ENCODE data around the gene CFAP58. TPM values are rescaled to one million over a fixed set of nuclear protein-coding genes. Genes with fewer than 3 reads are reported as not detected.

Gene CFAP58
- polyA plus RNA-seq, 3 donors = 0.16 TPM; not detected in 2

GRCh38 chr10:104339469-104340110 lies 14.0 kb upstream of the CFAP58 start:
- H3K4me3 ChIP-seq (replicated peaks in 1 of 3; ENCODE audit: low read depth in 2 of 3, low read length in 3 of 3) = peak overlapping the region in 2 of 3 experiments; percentile 86 to 94
- 49% methylated on average over 6 of the region's 11 CpGs for WGBS (ENCODE audit: insufficient coverage)
- H3K9ac ChIP-seq (ENCODE audit: insufficient read depth, low read length, poor library complexity, severe bottlenecking) = peak overlapping the region; percentile 93

GRCh38 chr10:104340111-104340526 lies 13.5 kb upstream of the CFAP58 start:
- TF ChIP-seq CTCF (IDR thresholded peaks at IDR 0.05) = no peak
- H3K36me3 ChIP-seq (replicated peaks in 1 of 2; ENCODE audit: control insufficient read depth in 1 of 2, insufficient read depth in 2 of 2, low read length in 2 of 2) = no peaks in the 10 kb centered on the region
- intact Hi-C loops (cut with micrococcal nuclease) = no loop called here
- Mint-ChIP-seq H3K36me3 (peaks cover 5 to 9% of the 10 kb centered on the region in 2 donors), H3K27ac (peak overlapping the region in 1 of 7 donors; percentile 100), H3K4me1 (peaks cover 36% of the 10 kb centered on the region), H3K9me3 (peaks cover 0 to 1% (median 0%) of the 10 kb centered on the region in 7 donors), H3K4me3 (no peak overlapping the region), H3K27me3 (ENCODE audit: low read depth in 3 of 3) (peaks cover 2 to 9% (median 4%) of the 10 kb centered on the region in 3 donors)
- peaks cover 31% of the 10 kb centered on the region for H4K20me1 ChIP-seq (ENCODE audit: insufficient read depth, low read length)
- no peak overlapping the region for H3K9ac ChIP-seq (ENCODE audit: insufficient read depth, low read length, poor library complexity, severe bottlenecking)
- no peak overlapping the region for H3K27ac ChIP-seq (ENCODE audit: low read depth in 1 of 2, low read length in 2 of 2)
- DNase-seq = no peak
- H3K9me3 ChIP-seq (replicated peaks in 1 of 2; ENCODE audit: control insufficient read depth in 1 of 2, insufficient read depth in 1 of 2, low read length in 2 of 2) = no peaks in the 10 kb centered on the region
- H3K4me1 ChIP-seq (ENCODE audit: control insufficient read depth in 1 of 2, insufficient read depth in 2 of 2, low read length in 2 of 2) = peaks cover 32 to 38% of the 10 kb centered on the region in 2 donors
- H2AFZ ChIP-seq (ENCODE audit: insufficient read depth, low read depth, low read length, poor library complexity, severe bottlenecking) = no peak overlapping the region
- H3K79me2 ChIP-seq (ENCODE audit: insufficient read depth, low read length) = peaks cover 47% of the 10 kb centered on the region
- WGBS (ENCODE audit: insufficient coverage) = 38% methylated on average over 3 of the region's 4 CpGs
- no peak overlapping the region for H3K4me3 ChIP-seq (replicated peaks in 1 of 3; ENCODE audit: low read depth in 2 of 3, low read length in 3 of 3)
- no peaks in the 10 kb centered on the region for H3K27me3 ChIP-seq (ENCODE audit: control insufficient read depth in 2 of 2, insufficient read depth in 2 of 2, low read length in 2 of 2)
- H3K4me2 ChIP-seq (replicated peaks; ENCODE audit: extremely low read depth, low read length, poor library complexity, severe bottlenecking) = no peak overlapping the region

More at GRCh38 chr10:104339469-104340110, 14.0 kb upstream of the CFAP58 start:
- Histone ChIP-seq H3K4me1 (ENCODE audit: control insufficient read depth in 1 of 2, insufficient read depth in 2 of 2, low read length in 2 of 2) (peaks cover 37 to 43% of the 10 kb centered on the region in 2 donors), H3K79me2 (ENCODE audit: insufficient read depth, low read length) (peaks cover 52% of the 10 kb centered on the region), H3K4me2 (replicated peaks; ENCODE audit: extremely low read depth, low read length, poor library complexity, severe bottlenecking) (peak overlapping the region; percentile 89), H3K27me3 (ENCODE audit: control insufficient read depth in 2 of 2, insufficient read depth in 2 of 2, low read length in 2 of 2) (no peaks in the 10 kb centered on the region), H3K36me3 (replicated peaks in 1 of 2; ENCODE audit: control insufficient read depth in 1 of 2, insufficient read depth in 2 of 2, low read length in 2 of 2) (peaks cover 4 to 5% of the 10 kb centered on the region in 2 donors), H3K9me3 (replicated peaks in 1 of 2; ENCODE audit: control insufficient read depth in 1 of 2, insufficient read depth in 1 of 2, low read length in 2 of 2) (no peaks in the 10 kb centered on the region), H3K27ac (ENCODE audit: low read depth in 1 of 2, low read length in 2 of 2) (peak overlapping the region in 1 of 2 donors; percentile 98), H2AFZ (ENCODE audit: insufficient read depth, low read depth, low read length, poor library complexity, severe bottlenecking) (peak overlapping the region; percentile 77), H4K20me1 (ENCODE audit: insufficient read depth, low read length) (peaks cover 36% of the 10 kb centered on the region)
- peak in 2 of 3 donors; percentile 48 to 85 for DNase-seq
- Mint-ChIP-seq H3K4me3 (peak overlapping the region; percentile 92 to 99), H3K27me3 (ENCODE audit: low read depth in 3 of 3) (peaks cover 2 to 9% (median 4%) of the 10 kb centered on the region in 3 donors), H3K4me1 (peaks cover 41% of the 10 kb centered on the region), H3K36me3 (peaks cover 10 to 15% of the 10 kb centered on the region in 2 donors), H3K9me3 (peaks cover 0 to 1% (median 0%) of the 10 kb centered on the region in 7 donors), H3K27ac (peak overlapping the region; percentile 99 to 100 (median 100))
- intact Hi-C loops (cut with micrococcal nuclease) = loop anchor here in 1 of 2 donors (2.0 kb wide), 1 partner anchor 15 kb away; no protein-coding TSS in a partner anchor
- no peak for TF ChIP-seq CTCF (IDR thresholded peaks at IDR 0.05)
